ENCODE data around the gene MOCS1.

The MOCS1 gene

GRCh38 chr6:39881851-39882530 lies 52.3 kb downstream of the MOCS1 start:
- DNase-seq (ENCODE audit: low read depth in 3 of 3, low spot score in 1 of 3) = no peak

DNA sequence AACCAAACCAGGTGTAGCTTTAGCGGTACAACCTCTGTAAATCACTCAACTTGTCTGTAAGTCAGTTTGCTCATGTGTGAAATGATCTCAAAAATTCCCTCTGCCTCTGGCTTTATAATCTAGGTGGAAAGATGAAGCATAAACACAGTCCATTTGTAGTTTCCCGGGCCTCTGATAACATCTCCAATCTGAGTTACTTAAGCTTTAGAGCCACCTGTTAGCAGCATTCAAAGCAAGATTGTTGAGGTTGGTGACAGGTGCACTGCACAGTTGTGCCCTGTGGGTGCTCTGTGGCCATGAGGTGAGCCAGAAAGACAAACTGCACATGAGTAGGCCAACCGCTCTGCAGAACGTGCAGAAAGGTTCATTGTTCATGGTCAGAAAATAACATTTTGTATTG lies 53.7 kb downstream of the MOCS1 start:
- DNase-seq (ENCODE audit: low read depth in 3 of 3, low spot score in 1 of 3) = no peak

GRCh38 chr6:39879535-39879934 lies 54.7 kb downstream of the MOCS1 start:
- no peak for DNase-seq (ENCODE audit: low read depth in 3 of 3, low spot score in 1 of 3)

GRCh38 chr6:39876826-39877225 lies 57.4 kb downstream of the MOCS1 start:
- no peak for DNase-seq (ENCODE audit: low read depth in 3 of 3, low spot score in 1 of 3)

DNA sequence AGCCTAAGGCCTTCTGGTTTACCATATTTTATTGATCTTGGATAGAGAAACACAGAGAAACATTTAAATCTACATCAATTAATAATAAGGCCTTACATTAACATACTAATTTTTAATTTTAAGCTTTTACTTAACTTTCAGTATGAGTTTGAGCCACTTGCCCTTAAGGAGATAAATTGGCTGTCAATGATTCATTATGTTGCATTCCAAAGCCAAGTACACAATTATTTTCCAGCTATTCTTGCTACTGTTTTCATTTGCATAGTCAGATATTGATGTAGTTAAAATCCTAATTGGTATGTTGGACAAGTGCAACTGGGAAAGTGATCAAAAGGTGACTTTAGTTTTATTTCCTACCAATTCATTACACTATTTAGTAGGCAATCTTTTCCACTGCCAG lies 58.2 kb downstream of the MOCS1 start:
- no peak for DNase-seq (ENCODE audit: low read depth in 3 of 3, low spot score in 1 of 3)

- DNase-seq (ENCODE audit: low read depth in 3 of 3, low spot score in 1 of 3) = no peak
Observed at GRCh38 chr6:39873439-39873838, 60.8 kb downstream of the MOCS1 start.

DNA sequence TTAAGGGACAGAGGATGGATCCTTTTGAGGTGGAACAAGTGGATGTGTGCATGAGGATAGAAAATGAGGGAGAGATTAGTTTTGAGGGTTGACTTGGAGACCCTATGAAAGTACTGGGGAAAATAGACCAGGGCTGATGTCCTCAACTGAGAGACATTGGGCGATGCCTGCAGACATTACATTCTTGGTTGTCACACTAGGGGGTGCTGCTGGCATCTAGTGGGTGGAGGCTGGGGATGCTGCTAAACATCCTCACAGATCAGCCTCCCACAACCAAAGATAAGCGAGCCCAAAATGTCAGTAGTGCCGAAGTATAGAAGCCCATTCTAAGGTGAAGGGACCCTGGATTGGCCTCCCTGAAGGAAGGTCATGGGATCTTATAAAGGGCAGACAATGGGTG lies 63.3 kb downstream of the MOCS1 start:
- no peak for DNase-seq (ENCODE audit: low read depth in 3 of 3, low spot score in 1 of 3)

DNA sequence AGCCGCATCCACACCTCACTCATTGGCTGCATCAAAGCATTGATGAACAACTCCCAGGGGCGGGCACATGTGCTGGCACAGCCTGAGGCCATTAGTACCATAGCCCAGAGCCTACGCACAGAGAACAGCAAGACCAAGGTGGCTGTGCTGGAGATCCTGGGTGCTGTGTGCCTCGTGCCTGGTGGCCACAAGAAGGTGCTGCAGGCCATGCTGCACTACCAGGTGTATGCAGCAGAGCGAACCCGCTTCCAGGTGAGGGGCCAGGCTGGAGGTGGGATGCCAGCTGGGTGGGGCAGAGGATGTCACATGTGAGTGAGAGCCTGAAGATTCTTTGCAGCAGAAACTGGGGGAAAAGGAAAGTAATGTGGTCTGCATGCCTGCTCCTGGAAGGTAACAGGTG lies 66.7 kb downstream of the MOCS1 start:
- no peak for DNase-seq (ENCODE audit: low read depth in 3 of 3, low spot score in 1 of 3)

DNA sequence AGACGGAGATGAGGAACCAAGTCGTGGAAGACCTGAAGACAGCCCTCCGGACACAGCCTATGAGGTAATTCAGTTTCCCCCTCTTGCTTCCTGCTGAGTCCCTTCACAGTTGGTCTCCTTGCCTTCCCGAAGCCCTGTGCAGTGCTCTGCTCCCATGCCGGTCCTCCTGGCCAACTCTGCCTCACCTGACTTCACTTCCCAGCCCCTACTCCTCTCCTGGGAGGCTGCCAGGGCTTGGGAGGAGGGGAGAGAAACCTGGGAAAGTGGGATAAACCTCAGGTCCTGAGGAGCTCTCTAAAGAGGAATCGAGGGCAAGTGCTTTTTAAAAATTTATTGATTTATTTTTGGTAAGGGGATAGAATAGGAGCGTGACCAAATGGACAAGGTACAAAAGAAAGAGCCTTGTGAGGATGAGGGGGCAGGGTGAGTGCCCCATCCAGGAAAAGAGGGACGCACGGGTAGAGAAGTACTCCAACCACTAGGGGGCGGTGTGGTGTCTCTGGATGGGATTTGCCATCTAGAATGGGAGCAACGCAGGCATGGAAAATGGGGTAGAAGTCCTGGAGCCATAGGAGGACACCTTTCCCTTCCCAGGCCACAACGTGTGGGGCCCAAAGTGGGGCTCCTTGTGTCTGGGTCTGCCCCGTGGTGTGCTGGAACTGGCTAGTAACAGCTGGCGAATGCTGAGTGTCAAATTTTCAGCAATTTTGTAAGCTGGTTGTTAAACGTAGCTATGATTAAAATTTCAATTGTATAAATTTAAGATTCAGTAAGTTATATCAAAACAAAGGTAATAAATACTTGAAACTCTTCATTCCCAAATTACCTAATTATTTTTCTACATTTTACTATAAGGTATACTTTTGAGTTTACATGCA lies 69.0 kb downstream of the MOCS1 start:
- peak; percentile 7 to 37 (median 13) for DNase-seq (ENCODE audit: low read depth in 3 of 3, low spot score in 1 of 3)

- no peak for DNase-seq (ENCODE audit: low read depth in 3 of 3, low spot score in 1 of 3)
Observed at GRCh38 chr6:39861663-39862062, 72.6 kb downstream of the MOCS1 start.

GRCh38 chr6:39859025-39859424 lies 75.2 kb downstream of the MOCS1 start:
- DNase-seq (ENCODE audit: low read depth in 3 of 3, low spot score in 1 of 3) = no peak

GRCh38 chr6:39855356-39855995 lies 78.8 kb downstream of the MOCS1 start:
- no peak for DNase-seq (ENCODE audit: low read depth in 3 of 3, low spot score in 1 of 3)
